Hematopoietic multipotent progenitor cell treated with erythropoietin and hydrocortisone succinate and interleukin-3 and kit ligand, for 6 days (in vitro differentiated cells): Measurements from ENCODE around the gene GRM1.

Source experiments
- DNase-seq: peaks from one replicate; pipeline ENCODE4 v3.0.0-alpha.2; 2015

The GRM1 gene

DNA sequence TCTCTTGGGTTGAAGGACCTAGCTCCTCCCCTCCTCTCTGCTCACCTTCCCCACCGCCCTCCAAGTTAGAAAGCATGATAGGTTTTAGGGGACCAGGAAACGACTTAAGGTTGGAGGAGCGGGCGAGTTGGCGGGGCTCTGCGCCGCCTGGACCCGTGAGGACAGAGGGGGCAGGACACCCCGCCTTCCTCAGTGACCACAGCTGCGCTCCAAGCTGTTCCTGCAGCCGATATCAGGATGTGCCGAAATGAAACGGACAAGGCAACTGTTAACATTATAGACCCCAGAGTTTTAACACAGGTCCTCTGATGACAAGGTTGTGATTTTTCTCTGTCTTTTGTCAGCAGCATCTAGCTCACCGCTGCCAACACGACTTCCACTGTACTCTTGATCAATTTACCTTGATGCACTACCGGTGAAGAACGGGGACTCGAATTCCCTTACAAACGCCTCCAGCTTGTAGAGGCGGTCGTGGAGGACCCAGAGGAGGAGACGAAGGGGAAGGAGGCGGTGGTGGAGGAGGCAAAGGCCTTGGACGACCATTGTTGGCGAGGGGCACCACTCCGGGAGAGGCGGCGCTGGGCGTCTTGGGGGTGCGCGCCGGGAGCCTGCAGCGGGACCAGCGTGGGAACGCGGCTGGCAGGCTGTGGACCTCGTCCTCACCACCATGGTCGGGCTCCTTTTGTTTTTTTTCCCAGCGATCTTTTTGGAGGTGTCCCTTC, at the start of gene GRM1:
Gene GRM1 (plus strand): TSS at position 212 of the 722 bp plus-strand sequence. CDS start 456 bp downstream, at position 668.
- no peak for DNase-seq

DNA sequence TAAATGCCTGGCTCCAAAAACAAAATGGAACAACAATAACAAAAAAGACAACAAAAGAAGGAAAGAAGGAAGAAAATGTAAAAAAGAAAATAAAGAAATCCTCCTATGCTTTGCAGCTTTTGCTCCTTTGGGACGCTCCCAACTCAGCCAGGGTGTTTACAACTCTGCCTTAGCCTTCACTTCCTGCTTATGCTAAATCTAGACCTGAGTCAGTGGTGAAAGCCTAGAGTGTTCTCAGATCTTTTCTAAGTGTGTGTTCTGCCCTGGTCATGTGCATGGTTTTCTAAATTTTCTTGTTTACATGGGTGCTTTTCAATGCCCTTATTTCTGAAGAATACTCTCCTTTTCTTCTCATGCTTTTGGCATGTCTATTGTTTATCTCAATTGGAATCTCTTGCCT, 19.5 kb upstream of the GRM1 start:
- DNase-seq: no peak

DNA sequence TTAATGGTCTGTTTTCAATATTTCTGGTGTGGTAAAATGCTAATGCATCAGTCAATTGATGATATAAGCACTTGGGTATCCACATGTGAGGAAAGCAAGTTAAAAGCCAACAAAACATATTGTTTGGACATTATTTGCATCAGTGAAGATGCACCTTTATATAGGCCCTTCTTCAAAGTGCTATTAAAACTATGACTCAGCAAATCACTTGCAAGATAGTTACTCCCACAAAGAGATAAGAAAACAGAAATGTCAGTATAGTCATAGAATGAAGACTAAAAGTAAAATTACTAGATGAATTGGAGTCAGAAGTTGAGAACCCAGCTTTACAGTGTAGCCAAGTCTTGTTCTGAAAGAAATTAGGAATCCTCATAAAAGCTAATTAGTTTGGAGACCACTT, 14.6 kb upstream of the GRM1 start:
- peak; percentile 8 for DNase-seq

DNA sequence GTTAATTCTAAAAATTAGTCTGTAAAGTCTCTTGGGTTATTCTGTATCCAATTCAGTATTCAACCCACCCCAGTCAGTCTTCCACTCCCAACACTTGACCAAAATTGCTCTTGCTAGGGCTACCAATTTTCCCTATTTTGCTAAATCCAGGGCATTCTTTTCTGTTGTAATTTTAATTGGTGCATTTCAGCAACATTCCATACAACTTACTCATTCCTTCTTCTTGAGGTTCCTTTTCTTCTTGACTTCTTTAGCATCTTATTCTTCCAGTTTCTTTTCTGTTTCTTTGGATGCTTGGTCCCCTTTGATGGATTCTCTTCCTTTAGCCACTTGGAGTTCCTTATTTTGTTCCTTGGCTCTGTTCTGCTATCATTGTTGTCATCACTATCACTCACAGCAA, 11.2 kb upstream of the GRM1 start:
- no peak for DNase-seq

DNA sequence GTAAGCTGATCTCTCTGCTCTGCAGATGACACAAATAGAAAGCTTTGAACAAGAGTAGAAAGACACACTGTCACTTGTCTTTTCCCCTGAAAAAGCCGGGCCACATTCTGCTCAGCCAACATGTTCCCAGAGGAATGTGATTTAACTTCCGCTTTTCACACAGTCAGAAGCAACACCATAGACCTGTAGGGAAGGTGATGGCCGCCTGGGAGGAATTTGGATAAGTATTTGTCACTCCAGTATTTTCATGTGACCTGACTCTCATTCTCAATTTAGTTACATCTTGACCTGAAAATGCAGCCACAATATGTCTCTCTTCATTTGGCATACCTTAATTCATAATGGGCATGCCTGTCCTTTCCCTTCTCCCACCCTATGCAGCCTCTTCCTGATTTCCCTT, 2.0 kb upstream of the GRM1 start:
- DNase-seq: no peak

DNA sequence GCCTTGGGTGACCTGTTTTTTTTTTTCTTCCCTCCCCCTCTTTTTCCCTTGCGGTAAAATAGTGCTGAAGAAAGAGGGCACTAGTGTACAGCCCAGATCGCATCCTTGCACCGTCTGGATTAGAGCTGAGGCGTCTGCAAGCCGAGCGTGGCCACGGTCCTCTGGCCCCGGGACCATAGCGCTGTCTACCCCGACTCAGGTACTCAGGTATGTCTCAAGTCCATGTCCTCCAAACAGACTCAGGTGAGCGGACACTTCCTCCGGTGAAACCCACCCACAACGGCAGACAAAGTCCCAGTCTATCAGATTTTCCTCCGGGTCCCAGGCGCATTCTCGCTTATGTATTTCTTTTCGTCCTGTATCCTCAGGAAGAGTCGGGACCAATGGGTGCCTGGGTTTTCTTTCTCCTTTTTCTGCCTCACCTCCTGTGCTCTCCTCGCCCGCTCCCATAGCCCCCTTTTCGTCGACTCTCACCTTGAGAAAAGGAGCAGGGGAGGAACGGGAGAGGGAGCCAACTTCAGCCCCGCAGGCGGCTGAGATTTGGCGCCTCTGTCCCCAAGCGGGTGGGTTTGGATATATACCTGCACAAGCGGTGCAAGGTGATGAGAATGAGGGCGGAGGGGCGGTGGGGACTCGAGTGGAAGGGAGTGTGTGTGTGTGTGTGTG, 1.1 kb upstream of the GRM1 start:
- peak; percentile 4 for DNase-seq

DNA sequence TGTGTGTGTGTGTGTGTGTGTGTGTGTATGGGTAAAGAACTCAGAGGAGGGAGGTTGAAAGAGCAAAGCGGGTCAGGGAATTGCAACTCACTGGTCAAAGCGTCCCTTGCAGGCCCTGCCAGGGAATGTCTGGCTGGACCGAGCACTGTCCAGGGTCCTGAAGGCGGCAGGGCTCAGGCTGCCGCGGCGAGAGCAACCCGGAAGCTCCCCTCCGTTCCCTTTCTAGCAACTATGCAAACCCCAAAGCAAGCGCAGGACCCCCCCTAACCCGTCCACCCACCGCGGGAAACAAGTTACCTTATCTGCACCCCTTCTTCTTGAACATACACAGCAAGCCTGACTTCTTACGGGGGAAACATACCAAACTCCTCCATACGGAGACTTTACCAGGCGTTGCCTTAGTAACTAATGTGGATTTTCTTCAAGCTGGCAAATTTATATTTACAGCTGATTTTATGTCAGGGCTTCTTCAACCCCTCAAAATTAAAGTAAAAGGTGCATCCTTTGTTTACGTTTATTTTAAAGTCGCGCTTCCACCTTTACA, 538 bp upstream of the GRM1 start:
- peak; percentile 80 for DNase-seq

DNA sequence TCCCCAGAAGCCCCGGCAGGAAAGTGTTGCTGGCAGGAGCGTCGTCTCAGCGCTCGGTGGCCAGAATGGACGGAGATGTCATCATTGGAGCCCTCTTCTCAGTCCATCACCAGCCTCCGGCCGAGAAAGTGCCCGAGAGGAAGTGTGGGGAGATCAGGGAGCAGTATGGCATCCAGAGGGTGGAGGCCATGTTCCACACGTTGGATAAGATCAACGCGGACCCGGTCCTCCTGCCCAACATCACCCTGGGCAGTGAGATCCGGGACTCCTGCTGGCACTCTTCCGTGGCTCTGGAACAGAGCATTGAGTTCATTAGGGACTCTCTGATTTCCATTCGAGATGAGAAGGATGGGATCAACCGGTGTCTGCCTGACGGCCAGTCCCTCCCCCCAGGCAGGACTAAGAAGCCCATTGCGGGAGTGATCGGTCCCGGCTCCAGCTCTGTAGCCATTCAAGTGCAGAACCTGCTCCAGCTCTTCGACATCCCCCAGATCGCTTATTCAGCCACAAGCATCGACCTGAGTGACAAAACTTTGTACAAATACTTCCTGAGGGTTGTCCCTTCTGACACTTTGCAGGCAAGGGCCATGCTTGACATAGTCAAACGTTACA, 817 bp downstream of the GRM1 start:
- DNase-seq: no peak

DNA sequence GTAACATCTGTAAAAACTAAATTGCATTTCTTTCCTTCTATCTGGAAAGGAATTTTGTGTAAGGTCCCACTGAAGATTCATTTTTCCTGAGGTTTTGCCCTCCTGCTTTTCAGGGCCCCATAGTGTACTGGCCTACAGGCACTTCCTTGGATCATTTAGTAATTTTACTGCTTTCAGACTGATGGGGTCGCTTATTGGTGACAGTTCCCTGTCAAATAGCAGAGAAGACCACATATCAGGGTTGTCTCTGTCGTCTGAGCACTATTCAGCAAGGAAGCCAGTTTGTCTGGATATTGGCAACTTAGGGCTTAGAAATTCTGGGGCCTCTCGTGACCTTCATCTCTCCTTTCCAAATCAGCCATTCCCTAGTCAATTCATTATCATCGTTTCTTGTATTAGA, 3.5 kb downstream of the GRM1 start:
- no peak for DNase-seq

DNA sequence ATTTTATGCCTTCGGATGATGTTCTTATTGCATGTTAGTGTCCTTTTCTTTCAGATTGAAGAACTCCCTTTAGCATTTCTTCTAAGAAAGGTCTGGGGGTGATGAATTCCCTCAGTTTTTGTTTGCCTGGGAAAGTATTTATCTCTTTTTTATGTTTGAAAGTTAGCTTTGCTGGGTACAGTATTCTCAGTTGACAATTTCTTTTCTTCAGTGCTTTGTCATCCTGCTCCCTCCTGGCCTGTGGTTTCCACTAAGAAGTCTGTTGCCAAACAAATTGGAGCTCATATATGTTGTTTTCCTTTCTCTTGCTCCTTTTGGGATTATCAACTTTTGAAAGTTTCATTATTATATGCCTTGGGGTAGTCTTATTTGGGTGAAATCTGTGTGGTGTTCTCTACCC, 11.5 kb downstream of the GRM1 start:
- no peak for DNase-seq

DNA sequence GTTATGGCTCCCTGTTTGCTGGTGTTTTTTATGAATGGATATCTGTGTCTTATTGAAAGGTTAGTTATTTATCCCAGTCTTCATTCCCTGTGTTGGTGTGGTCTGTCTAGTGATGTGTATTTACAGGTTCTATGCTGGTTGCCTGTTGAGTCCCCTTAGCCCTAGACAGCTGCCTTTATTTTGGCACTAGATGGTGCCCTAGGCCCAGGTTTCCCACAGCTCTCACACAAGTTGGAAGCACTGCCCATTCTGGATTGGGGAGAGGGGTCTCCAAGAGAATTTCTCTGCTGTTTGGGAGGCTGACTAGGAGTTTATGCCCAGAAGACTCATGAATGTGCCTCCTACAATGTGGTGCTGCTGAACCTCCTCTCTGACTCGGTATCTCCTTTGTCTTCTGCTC, 12.4 kb downstream of the GRM1 start:
- peak; percentile 5 for DNase-seq

DNA sequence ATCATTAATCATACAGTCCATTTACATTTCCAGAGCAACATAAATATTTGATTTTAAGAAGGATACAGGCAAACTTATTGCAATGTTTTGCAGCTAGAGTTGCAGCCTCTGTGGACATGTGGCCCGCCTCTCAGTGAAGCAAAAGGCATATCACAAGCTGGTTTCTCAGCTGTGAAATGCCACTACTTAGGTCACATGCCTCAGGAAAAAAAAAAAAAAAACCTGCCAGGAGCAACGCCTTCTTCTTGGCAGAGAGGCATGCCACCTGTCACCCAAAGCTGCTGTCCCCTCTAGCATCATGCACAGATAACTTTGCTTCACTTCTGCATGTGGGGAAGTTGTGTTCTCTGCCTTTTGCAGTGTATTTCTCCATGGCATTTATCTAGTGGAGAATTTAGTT, 18.5 kb downstream of the GRM1 start:
- DNase-seq: no peak

DNA sequence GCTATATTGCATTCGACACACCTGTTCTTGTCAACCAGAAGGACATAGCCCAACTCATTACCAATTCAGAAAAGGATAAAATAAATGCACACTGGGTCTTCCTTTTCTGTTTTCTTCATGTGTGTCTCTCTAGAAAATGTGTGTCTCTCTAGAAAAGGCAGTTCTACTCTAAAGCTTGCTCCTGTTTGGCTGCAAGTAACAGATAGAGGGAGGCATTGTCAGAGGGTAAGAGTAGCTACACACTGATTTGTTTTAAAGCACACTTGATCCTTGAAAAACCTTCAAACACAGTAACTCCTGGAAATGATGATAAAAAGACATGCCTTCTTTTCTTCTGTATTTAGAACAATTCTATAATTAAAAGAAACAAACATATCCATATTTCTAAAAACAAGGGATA, 21.3 kb downstream of the GRM1 start:
- no peak for DNase-seq

DNA sequence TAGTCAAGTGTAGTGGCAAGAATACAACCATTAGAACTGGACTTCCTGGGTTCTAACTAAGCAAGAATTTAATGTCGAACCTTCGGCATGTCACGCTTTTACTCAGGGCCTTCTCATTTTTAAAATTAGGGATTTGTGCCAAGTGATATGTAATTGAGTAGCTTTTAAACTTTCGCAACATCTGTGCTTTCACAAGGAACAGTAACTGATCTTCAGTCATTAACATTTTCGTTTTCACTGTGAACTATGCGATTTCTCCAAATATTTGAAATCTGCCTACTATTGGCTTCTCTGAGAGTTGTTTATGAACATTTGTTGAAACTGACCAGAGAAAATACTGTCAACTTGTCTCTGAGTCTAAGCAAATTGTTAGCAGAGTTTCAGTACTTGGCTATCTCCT, 27.6 kb downstream of the GRM1 start:
- no peak for DNase-seq

DNA sequence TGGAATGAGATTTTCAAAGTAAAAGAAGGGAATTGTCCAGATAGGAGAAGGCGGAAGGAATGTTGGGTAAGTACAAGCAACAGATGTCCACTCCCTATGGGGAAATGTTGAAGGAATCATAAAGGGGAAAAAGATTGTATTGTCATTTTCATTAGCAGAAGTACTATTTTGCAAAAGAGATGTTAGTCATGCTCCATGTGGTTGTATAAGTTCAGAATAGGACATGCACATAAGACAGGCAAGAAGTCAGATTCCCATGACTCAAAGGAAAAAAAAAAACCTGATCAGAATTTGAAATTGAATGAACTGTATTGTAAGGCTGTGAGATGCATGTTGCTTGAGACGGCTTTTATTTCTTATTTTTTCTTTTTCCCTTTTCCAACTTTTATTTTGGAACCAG, 36.8 kb downstream of the GRM1 start:
- DNase-seq: no peak

DNA sequence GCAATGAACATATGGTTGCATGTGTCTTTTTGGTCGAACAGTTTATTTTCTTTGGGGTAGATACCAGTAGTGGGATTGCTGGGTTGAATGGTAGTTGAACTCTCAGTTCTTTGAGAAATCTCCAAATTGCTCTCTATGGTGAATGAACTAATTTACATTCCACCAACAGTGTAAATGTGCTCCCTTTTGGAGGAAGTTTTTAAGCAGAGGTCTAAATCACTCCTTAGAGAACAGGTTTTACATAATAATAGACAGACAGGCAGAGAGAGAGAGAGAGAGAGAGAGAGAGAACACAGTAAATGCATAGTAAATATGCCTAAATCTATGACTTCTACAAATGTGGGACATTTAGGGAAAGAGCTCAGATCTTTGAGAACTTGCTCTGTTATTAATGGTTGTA, 37.6 kb downstream of the GRM1 start:
- DNase-seq: no peak

DNA sequence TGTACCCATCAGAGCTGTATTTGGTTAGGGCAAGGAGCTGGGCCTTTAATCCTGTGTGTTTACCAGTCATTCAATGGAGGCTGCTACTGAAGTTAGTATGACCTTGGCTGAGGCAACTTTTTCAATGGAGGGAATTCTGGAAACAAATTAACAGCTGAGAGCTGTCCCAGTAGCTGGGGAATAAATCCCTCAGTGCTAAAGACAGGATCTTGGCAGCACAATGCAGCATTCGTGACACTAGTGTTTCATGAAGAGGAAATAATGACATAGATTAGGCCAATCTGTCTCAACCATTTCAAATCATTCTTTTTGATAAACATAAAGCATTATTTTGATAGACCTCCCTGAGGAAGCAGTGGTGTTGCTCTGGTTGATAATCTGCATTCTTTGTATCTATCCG, 42.9 kb downstream of the GRM1 start:
- DNase-seq: no peak

DNA sequence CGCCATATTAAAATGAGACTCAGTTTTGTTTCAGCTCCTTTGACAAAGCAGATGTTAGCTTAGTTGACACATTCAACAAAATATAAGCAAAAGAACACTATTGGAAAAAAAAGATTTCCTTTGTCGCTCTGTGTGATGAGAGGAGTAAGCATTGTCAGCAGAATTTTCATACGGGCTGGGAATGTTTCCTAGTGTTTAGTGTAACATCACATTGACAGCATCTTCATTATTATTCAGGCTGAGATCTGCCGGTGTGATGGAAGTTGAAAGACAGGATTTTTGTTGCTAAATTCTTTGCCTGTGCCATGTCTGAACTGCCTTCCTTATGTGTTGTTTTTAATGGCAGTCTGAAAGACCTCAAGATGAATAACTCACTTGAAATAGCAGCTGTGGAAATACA, 49.1 kb downstream of the GRM1 start:
- no peak for DNase-seq

DNA sequence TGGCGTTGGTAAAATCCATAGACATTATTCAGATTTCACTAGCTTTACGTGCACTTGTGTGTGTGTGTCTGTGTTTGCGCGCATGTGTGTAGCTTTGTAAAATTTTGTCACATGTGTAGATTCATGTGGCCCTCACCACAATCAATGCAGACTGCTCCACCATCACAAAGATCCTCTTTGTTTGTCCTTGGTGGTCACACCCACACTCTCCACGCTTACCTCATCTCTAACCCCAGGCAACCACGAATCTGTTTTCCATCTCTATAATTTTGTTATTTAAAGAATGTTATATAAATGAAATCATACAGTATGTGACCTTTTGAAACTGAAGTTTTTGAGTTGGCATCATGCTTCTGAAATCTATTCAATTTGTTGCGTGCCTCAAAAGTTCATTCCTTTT, 58.5 kb downstream of the GRM1 start:
- DNase-seq: no peak

DNA sequence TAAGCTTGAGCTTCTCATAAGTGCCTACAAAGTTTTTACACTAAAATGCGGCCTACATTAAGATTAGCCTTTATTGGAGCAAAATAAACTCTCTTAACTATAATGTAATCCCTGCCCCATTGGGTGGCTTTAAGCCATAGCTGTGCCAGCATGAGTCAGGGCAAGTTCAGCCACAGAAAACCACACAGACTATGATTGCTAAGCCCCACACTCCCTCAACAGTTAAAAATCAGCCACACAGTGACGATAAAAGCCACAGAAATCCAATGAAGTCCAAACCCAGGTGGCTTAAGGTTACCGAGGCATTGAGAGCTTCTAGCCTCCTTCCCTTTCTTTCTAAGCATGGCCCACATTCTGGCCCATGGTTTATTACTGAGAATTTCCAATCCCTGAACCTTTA, 61.6 kb downstream of the GRM1 start:
- DNase-seq: no peak

DNA sequence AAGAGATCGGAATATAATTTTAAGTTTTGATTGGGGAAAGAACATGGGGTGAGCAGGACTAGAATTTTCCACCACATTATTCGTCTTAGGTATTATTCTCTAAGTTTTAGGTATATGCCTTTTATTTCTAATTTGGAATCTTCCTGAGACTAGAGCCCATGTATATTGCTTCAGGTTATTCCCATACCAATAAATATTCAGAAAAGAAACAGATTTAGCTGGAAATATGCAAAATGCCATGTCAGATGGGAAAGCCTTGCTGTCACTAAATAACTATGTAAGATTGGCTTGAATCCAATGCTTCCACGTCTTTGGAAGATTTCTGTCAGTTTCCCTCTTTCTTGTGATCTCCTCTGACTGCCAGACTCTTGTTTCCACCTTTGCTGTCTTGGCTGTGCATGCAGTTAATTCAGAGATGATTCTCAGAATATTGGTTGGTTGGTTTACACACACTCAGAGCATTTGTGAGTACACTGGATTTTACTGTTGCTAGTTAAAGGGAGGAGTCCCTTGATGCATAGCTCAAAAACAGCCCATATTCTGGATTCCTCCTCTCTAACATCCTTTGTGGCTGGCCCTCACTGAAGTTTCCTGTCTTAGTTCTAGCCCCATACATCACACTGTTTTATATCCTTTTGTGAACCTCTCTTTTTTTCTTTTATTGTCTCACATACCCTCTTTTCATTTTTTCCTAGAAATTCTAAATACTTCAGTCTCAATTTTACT, 64.3 kb downstream of the GRM1 start:
- DNase-seq: no peak

DNA sequence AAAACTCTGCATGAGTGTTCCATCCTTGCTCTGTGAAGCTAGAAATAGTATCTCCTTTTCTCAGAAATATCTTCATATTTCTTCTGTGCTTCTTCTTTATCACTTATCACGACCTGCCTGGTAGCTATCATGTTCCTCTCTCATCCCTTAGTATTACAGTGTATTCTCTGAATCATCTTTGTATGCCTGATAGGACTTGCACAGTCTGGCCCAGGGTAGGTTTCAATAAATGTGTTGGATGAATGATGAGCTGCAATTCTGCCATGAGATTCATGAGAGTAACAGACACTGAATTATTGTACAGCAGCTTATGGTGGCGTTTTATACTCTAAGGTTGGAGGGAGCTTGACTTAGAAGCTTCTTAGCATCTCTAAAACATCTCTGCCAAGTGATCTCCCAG, 66.6 kb downstream of the GRM1 start:
- DNase-seq: no peak

DNA sequence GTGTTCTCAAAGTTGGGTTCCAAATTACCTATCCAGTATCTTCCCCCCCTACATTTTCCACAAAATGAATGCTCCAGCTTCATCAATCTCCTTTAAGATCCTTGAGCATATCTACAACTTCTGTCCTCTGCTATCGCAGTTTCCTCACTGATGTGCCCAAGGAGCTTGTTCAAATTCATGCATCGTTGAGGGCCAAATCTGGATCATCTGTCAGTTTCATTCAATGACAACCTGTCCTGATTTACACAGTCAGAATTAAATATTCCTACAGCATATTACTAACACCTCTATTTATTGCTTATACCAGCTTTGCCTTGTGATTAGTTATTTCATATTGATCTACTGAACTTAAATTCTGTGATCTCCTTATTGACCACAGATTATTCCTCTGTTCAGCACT, 68.7 kb downstream of the GRM1 start:
- DNase-seq: no peak

DNA sequence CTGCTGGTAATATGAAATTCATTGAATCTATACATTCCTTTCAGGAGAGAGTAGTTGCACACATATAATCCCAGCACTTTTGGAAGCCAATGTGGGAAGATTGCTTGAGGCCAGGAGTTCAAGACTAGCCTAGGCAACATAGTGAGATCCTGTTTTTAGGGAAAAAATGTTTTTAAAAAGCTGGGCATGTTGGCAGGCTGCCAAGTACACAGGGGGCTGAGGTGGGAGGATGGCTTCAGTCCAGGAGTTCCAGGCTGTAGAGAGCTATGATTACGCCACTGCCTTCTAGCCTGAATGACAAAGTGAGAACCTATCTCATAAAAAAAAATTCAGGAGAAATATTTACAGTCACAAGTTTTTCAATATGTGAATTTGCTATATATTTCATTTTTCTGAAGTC, 71.9 kb downstream of the GRM1 start:
- no peak for DNase-seq
